Fibroblast of mammary gland (primary cell): ENCODE measurements around the gene KBTBD13.
A peak's percentile ranks its signal among the peaks of the same experiment; 100 is the strongest.

ENCODE experiments used
- DNase-seq: peaks from one replicate; pipeline ENCODE4 v3.0.0-alpha.2; 2010; ENCODE audit warnings: low read depth
- H3K4me3 ChIP-seq: 2 replicates; pipeline ENCODE4 v1.5.1; 2011; ENCODE audit warnings: low read depth, mild to moderate bottlenecking, low read length, moderate library complexity; ENCODE audit not compliant: control insufficient read depth
- CTCF ChIP-seq: conservative IDR thresholded peaks from 2 replicates; pipeline ENCODE4 v1.5.1; 2011; ENCODE audit warnings: low read depth, low read length, inconsistent platforms; ENCODE audit not compliant: control insufficient read depth, insufficient read depth

KBTBD13 gene

GRCh38 chr15:65110676-65111292 lies 34.2 kb downstream of the KBTBD13 start:
- no peak for TF ChIP-seq CTCF
- H3K4me3 ChIP-seq, result no peak overlapping the region
- DNase-seq, result peak; percentile 51

DNA sequence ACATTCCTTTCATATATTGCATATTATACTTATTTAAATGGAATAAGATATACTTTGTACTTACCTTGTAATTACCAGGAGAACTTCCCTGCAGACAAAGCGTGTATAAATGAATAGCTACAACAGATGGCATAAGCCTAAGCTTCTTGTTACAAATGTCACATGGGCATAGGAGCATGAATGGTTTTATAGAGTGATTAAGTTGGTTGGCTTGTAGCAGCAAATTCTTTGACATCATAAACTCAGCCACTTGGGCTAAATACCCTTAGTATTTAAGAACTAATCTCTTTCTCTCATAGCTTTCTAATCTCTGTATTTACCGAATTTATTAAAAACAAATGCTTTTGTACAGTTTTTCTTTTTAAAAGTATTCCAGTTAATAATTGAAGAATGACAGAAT lies 38.5 kb downstream of the KBTBD13 start, which contains the start of gene UBAP1L:
Gene UBAP1L (minus strand): TSS at position 115 of the 400 bp plus-strand sequence. CDS start 8,985 bp downstream, outside the sequence.
- no peak for TF ChIP-seq CTCF
- no peak for DNase-seq
- H3K4me3 ChIP-seq, result no peak within 1 kb of the TSS

GRCh38 chr15:65115542-65115941 lies 39.0 kb downstream of the KBTBD13 start:
- H3K4me3 ChIP-seq, result no peak overlapping the region
- TF ChIP-seq CTCF, result no peak
- DNase-seq, result no peak
